SK-N-SH treated with all-trans-retinoic acid at 6 μM for 48 hours (cell line): ENCODE measurements around the gene CCR6.

Experiments used
- ATAC-seq: fragments of 200-7000 bp; cut with Tn5 transposase; 3 replicates; pipeline ENCODE4 v1.9.1; 2020; ENCODE audit warnings: mild to moderate bottlenecking, moderate library complexity
- ARNTL ChIP-seq: fragments of 450-650 bp; formaldehyde crosslinking; IDR thresholded peaks from 2 replicates; pipeline ENCODE4 v1.5.0; 2020; ENCODE audit warnings: low read depth, mild to moderate bottlenecking, moderate library complexity, borderline replicate concordance
- BACH2 ChIP-seq: fragments of 250-450 bp; sonication (Bioruptor Pico); IDR thresholded peaks from 2 replicates; pipeline ENCODE4 v1.9.0; 2021; ENCODE audit warnings: mild to moderate bottlenecking, borderline replicate concordance
- CSDC2 ChIP-seq: fragments of 250-450 bp; sonication (Bioruptor Pico); IDR thresholded peaks from 2 replicates; pipeline ENCODE4 v1.5.0; 2020; ENCODE audit warnings: mild to moderate bottlenecking, moderate library complexity
- ESRRG ChIP-seq: fragments of 250-450 bp; sonication (Bioruptor Pico); IDR thresholded peaks from 2 replicates; pipeline ENCODE4 v1.6.1; 2021; ENCODE audit warnings: mild to moderate bottlenecking
- GLIS3 ChIP-seq: fragments of 250-450 bp; sonication (Bioruptor Pico); IDR thresholded peaks from 2 replicates; pipeline ENCODE4 v1.5.0; 2020; ENCODE audit warnings: mild to moderate bottlenecking, moderate library complexity
- ISL1 ChIP-seq: fragments of 250-450 bp; sonication (Bioruptor Pico); IDR thresholded peaks from 2 replicates; pipeline ENCODE4 v2.1.2; 2022; ENCODE audit warnings: mild to moderate bottlenecking, moderate library complexity
- OSR1 ChIP-seq: fragments of 250-450 bp; sonication (Bioruptor Pico); IDR thresholded peaks from 2 replicates; pipeline ENCODE4 v1.8.0; 2022; ENCODE audit warnings: moderate library complexity, mild to moderate bottlenecking, inconsistent platforms
- PPARA ChIP-seq: fragments of 250-450 bp; sonication (Bioruptor Pico); IDR thresholded peaks from 2 replicates; pipeline ENCODE4 v1.5.0; 2020; ENCODE audit warnings: mild to moderate bottlenecking, borderline replicate concordance
- RARB ChIP-seq: fragments of 250-450 bp; sonication (Bioruptor Pico); IDR thresholded peaks from 2 replicates; pipeline ENCODE4 v1.8.0; 2021; ENCODE audit warnings: mild to moderate bottlenecking, moderate library complexity
- SNAI2 ChIP-seq: fragments of 250-450 bp; sonication (Bioruptor Pico); IDR thresholded peaks from 2 replicates; pipeline ENCODE4 v1.5.0; 2020; ENCODE audit warnings: mild to moderate bottlenecking, moderate library complexity
- TCF4 ChIP-seq: fragments of 250-450 bp; sonication (Bioruptor Pico); IDR thresholded peaks from 2 replicates; pipeline ENCODE4 v1.8.0; 2021; ENCODE audit warnings: mild to moderate bottlenecking, moderate library complexity, borderline replicate concordance
- TOX ChIP-seq: fragments of 250-450 bp; sonication (Bioruptor Pico); IDR thresholded peaks from 2 replicates; pipeline ENCODE4 v1.8.0; 2021; ENCODE audit warnings: mild to moderate bottlenecking, moderate library complexity, borderline replicate concordance
- ZC3H10 ChIP-seq: fragments of 250-450 bp; sonication (Bioruptor Pico); IDR thresholded peaks from 2 replicates; pipeline ENCODE4 v1.5.1; 2021; ENCODE audit warnings: mild to moderate bottlenecking, moderate library complexity
- ZFP3 ChIP-seq: fragments of 250-450 bp; sonication (Bioruptor Pico); IDR thresholded peaks from 2 replicates; pipeline ENCODE4 v1.5.0; 2020; ENCODE audit warnings: mild to moderate bottlenecking, moderate library complexity
- ZFP30 ChIP-seq: fragments of 450-650 bp; formaldehyde crosslinking; IDR thresholded peaks from 2 replicates; pipeline ENCODE4 v1.5.0; 2022; ENCODE audit warnings: mild to moderate bottlenecking, moderate library complexity
- ZNF565 ChIP-seq: fragments of 450-650 bp; formaldehyde crosslinking; conservative IDR thresholded peaks from 2 replicates; pipeline ENCODE4 v1.5.0; 2020; ENCODE audit warnings: low read depth, mild to moderate bottlenecking, moderate library complexity
- ZNF70 ChIP-seq: fragments of 450-650 bp; formaldehyde crosslinking; IDR thresholded peaks from 2 replicates; pipeline ENCODE4 v1.5.0; 2020; ENCODE audit warnings: mild to moderate bottlenecking, moderate library complexity
- ZNF8 ChIP-seq: fragments of 450-650 bp; formaldehyde crosslinking; IDR thresholded peaks from 2 replicates; pipeline ENCODE4 v1.5.0; 2020; ENCODE audit warnings: mild to moderate bottlenecking, moderate library complexity
- TF ChIP-seq, protein P1 (sequence below): fragments of 250-450 bp; sonication (Bioruptor Pico); IDR thresholded peaks from 2 replicates; pipeline ENCODE4 v1.5.1; 2020; ENCODE audit warnings: low read depth, mild to moderate bottlenecking, moderate library complexity
- TF ChIP-seq, protein P2 (sequence below): fragments of 250-450 bp; sonication (Bioruptor Pico); IDR thresholded peaks from 2 replicates; pipeline ENCODE4 v1.8.0; 2021; ENCODE audit warnings: low read depth, mild to moderate bottlenecking, moderate library complexity, borderline replicate concordance
- TF ChIP-seq, protein P3 (sequence below): fragments of 250-450 bp; sonication (Bioruptor Pico); IDR thresholded peaks from 2 replicates; pipeline ENCODE4 v1.8.0; 2020; ENCODE audit warnings: mild to moderate bottlenecking, moderate library complexity, borderline replicate concordance
- TF ChIP-seq, protein P4 (sequence below): fragments of 250-450 bp; sonication (Bioruptor Pico); IDR thresholded peaks from 2 replicates; pipeline ENCODE4 v1.5.1; 2021; ENCODE audit warnings: mild to moderate bottlenecking, moderate library complexity

The CCR6 gene

DNA sequence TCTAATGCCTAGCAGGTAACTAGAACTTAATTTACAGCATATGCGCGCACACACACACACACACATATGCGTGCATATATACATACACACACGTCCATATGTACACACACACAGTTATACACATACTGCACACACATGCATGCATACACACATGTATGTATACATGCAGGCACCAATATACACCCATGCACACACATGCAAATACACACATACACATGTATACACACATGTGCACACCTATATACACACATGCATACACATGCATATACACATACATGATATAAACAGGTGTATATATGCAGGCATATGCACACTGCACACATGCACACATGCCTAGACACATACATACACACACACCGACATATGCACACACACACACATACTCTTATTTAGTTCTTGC, 1.9 kb downstream of the CCR6 start:
- ATAC-seq = no peak

DNA sequence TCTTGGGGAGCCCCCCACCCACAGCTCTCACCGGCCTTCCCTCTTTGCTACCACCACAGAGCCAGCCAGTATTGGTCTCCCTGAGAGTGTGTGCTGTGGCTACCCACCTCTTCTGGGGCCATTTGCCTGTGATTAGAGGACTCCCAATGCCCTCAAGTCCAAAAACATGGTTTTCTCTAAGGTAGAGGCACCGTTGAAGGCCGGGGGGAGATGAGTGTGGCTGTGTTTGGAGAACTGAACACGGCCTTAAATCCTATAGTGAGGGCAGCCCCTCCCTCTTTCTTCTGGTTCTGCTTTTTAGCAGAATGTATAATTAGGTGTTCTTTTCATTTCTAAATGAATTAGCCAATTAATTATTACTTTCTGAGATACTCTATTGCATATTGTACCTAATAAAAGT, 2.5 kb downstream of the CCR6 start:
- no peak for TF ChIP-seq TOX
- TF ChIP-seq ISL1 (CRISPR knock-in tag) = no peak
- TF ChIP-seq GLIS3 (CRISPR knock-in tag) = no peak
- no peak for TF ChIP-seq ZNF565 (CRISPR knock-in tag)
- TF ChIP-seq ZFP30 (CRISPR knock-in tag) = no peak
- TF ChIP-seq, protein P1, sequence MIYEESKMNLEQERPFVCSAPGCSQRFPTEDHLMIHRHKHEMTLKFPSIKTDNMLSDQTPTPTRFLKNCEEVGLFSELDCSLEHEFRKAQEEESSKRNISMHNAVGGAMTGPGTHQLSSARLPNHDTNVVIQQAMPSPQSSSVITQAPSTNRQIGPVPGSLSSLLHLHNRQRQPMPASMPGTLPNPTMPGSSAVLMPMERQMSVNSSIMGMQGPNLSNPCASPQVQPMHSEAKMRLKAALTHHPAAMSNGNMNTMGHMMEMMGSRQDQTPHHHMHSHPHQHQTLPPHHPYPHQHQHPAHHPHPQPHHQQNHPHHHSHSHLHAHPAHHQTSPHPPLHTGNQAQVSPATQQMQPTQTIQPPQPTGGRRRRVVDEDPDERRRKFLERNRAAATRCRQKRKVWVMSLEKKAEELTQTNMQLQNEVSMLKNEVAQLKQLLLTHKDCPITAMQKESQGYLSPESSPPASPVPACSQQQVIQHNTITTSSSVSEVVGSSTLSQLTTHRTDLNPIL = no peak
- ATAC-seq = no peak

More for the DNA sequence above, 1.9 kb downstream of the CCR6 start:
- TF ChIP-seq ZNF70 (no peak), RARB (CRISPR knock-in tag) (no peak), ZC3H10 (no peak), GLIS3 (CRISPR knock-in tag) (no peak), ISL1 (CRISPR knock-in tag) (no peak), OSR1 (CRISPR knock-in tag) (no peak), ARNTL (CRISPR knock-in tag) (no peak), TCF4 (CRISPR knock-in tag) (no peak), CSDC2 (no peak), ZFP3 (no peak), TOX (no peak), ZFP30 (CRISPR knock-in tag) (no peak), SNAI2 (no peak)
- TF ChIP-seq, protein P2, sequence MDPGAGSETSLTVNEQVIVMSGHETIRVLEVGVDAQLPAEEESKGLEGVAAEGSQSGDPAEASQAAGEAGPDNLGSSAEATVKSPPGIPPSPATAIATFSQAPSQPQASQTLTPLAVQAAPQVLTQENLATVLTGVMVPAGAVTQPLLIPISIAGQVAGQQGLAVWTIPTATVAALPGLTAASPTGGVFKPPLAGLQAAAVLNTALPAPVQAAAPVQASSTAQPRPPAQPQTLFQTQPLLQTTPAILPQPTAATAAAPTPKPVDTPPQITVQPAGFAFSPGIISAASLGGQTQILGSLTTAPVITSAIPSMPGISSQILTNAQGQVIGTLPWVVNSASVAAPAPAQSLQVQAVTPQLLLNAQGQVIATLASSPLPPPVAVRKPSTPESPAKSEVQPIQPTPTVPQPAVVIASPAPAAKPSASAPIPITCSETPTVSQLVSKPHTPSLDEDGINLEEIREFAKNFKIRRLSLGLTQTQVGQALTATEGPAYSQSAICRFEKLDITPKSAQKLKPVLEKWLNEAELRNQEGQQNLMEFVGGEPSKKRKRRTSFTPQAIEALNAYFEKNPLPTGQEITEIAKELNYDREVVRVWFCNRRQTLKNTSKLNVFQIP (CRISPR knock-in tag) = no peak
- TF ChIP-seq, protein P1 = no peak
- TF ChIP-seq, protein P3, sequence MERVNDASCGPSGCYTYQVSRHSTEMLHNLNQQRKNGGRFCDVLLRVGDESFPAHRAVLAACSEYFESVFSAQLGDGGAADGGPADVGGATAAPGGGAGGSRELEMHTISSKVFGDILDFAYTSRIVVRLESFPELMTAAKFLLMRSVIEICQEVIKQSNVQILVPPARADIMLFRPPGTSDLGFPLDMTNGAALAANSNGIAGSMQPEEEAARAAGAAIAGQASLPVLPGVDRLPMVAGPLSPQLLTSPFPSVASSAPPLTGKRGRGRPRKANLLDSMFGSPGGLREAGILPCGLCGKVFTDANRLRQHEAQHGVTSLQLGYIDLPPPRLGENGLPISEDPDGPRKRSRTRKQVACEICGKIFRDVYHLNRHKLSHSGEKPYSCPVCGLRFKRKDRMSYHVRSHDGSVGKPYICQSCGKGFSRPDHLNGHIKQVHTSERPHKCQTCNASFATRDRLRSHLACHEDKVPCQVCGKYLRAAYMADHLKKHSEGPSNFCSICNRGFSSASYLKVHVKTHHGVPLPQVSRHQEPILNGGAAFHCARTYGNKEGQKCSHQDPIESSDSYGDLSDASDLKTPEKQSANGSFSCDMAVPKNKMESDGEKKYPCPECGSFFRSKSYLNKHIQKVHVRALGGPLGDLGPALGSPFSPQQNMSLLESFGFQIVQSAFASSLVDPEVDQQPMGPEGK (CRISPR knock-in tag) = no peak
- TF ChIP-seq, protein P4, sequence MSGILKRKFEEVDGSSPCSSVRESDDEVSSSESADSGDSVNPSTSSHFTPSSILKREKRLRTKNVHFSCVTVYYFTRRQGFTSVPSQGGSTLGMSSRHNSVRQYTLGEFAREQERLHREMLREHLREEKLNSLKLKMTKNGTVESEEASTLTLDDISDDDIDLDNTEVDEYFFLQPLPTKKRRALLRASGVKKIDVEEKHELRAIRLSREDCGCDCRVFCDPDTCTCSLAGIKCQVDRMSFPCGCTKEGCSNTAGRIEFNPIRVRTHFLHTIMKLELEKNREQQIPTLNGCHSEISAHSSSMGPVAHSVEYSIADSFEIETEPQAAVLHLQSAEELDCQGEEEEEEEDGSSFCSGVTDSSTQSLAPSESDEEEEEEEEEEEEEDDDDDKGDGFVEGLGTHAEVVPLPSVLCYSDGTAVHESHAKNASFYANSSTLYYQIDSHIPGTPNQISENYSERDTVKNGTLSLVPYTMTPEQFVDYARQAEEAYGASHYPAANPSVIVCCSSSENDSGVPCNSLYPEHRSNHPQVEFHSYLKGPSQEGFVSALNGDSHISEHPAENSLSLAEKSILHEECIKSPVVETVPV = no peak

DNA sequence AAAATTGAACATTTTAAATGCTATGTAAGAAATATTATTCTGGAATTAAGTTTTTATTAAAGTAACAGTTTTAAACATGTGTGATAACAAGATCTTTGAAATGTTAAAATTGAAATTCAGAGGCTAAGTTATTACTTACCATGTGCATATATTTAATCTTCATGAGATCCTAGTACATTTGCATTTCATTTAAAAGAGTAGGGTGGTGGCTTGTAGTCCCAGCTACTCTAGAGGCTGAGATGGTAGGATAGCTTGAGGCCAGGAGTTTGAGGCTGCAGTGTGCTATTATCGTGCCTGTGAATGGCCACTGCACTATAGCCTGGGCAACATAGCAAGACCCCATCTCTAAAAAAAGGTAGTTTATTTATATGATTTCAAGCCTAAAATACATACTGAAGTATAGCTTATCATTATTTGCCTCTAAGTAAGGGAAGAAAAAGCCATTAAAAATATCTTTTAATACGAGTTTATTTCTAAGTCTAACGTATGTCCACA, 3.0 kb downstream of the CCR6 start:
- TF ChIP-seq OSR1 (CRISPR knock-in tag) (no peak), ZNF8 (CRISPR knock-in tag) (no peak), CSDC2 (no peak)
- TF ChIP-seq, all 23 proteins: peak for 0
- ATAC-seq = no peak

DNA sequence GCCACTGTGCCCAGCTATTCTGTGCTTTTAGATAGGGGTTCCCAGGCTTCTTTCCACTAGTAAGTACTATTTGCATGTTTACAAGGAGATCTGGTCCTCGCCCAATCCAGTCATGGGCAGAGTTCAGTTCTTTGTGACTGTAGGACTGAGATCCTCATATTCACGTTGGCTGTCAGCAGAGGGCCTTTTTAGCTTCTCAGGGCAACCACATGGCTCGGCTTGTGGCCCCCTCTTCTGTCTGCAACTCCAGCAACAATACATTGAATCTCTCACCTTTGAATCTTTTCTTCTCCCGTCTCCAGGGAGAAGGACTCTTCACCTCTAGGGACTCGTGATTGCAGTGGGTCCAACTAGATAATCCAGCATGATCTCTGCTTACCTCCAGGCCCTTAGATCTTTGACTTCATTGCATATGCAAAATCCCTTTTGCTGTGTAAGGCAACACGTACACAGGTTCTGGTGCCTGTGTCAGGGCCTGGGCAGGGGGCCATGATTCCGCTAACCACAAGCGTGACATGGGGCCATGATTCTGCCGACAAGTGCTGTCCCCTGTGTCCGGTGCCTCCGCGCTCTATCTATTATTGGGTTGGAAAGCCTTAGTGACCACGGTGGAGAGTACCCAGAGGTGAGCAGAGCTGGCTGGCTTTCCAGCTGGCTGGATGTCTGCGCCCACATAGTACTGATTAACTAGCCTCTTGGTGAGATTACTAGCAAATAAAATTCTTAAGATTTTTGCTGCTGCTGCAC, 5.1 kb downstream of the CCR6 start:
- no peak for ATAC-seq
- no peak for TF ChIP-seq ZC3H10
- no peak for TF ChIP-seq ZFP30 (CRISPR knock-in tag)
- TF ChIP-seq ISL1 (CRISPR knock-in tag) = no peak
- TF ChIP-seq ZFP3 = no peak
- no peak for TF ChIP-seq ZNF8 (CRISPR knock-in tag)
- TF ChIP-seq ZNF70 = no peak
- TF ChIP-seq OSR1 (CRISPR knock-in tag) = no peak
- TF ChIP-seq, protein P1 = no peak
- TF ChIP-seq ESRRG = no peak
- TF ChIP-seq, protein P2 (CRISPR knock-in tag) = no peak
- TF ChIP-seq CSDC2 = no peak
- TF ChIP-seq ZNF565 (CRISPR knock-in tag) = no peak
- no peak for TF ChIP-seq PPARA (CRISPR knock-in tag)
- no peak for TF ChIP-seq BACH2 (CRISPR knock-in tag)
- no peak for TF ChIP-seq TOX
- TF ChIP-seq GLIS3 (CRISPR knock-in tag) = no peak
- no peak for TF ChIP-seq SNAI2
